Vagina (tissue), 1 donor: ENCODE data around the gene NR1H3. TPM values are rescaled to one million over a fixed set of nuclear protein-coding genes. Genes with fewer than 3 reads are reported as not detected.

Source experiments
- total RNA-seq: library from RNA; depleted of rRNA; stranded (reverse); fragments of >200 nt; gene quantifications from one replicate; pipeline ENCODE4 v1.2.3, GENCODE V29; 2016

Gene NR1H3
- total RNA-seq, 1 donor from 2014 or later: 60.9 TPM

Other genes with a start within 250 kb of the NR1H3 start
- 79.3 TPM for gene ARFGAP2, start 81.1 kb upstream of the NR1H3 start, total RNA-seq
- 59.4 TPM for gene PACSIN3, start 71.6 kb upstream of the NR1H3 start, total RNA-seq
- 42.2 TPM for gene DDB2, start 43.0 kb upstream of the NR1H3 start, total RNA-seq
- 54.8 TPM for gene ACP2, start 9.2 kb upstream of the NR1H3 start, total RNA-seq
- 56.5 TPM for gene MADD, start 12.1 kb downstream of the NR1H3 start, total RNA-seq
- not detected for gene MYBPC3, start 94.7 kb downstream of the NR1H3 start, total RNA-seq
- 15.5 TPM for gene SPI1, start 120.6 kb downstream of the NR1H3 start, total RNA-seq
- 53.5 TPM for gene SLC39A13, start 150.6 kb downstream of the NR1H3 start, total RNA-seq
- gene PSMC3, start 168.4 kb downstream of the NR1H3 start, total RNA-seq: 89.6 TPM
- gene RAPSN, start 191.1 kb downstream of the NR1H3 start, total RNA-seq: not detected